IMR-90 (cell line): ENCODE data around the gene PAQR5.

Experiments used
- BHLHE40 ChIP-seq: fragments of 150-350 bp; IDR thresholded peaks from 2 replicates; pipeline ENCODE4 v1.6.1; 2016; ENCODE audit warnings: mild to moderate bottlenecking, low read depth, low read length
- CEBPB ChIP-seq: IDR thresholded peaks from 2 replicates; pipeline ENCODE4 v1.6.1; 2012; ENCODE audit warnings: low read depth, low read length, improper control_type of control experiment
- CHD1 ChIP-seq: IDR thresholded peaks from 2 replicates; pipeline ENCODE4 v1.6.1; 2012; ENCODE audit warnings: low read depth, low read length, improper control_type of control experiment
- CTCF ChIP-seq: conservative IDR thresholded peaks from 2 replicates; pipeline ENCODE4 v1.5.1; 2012; ENCODE audit warnings: mild to moderate bottlenecking, low read depth, low read length, improper control_type of control experiment
- ELK1 ChIP-seq: fragments of 150-350 bp; IDR thresholded peaks from 2 replicates; pipeline ENCODE4 v1.6.1; 2016; ENCODE audit warnings: low read depth, mild to moderate bottlenecking, low read length, moderate library complexity, borderline replicate concordance
- MAZ ChIP-seq: IDR thresholded peaks from 2 replicates; pipeline ENCODE4 v1.6.1; 2012; ENCODE audit warnings: low read depth, mild to moderate bottlenecking, low read length, improper control_type of control experiment, moderate library complexity, borderline replicate concordance
- POLR2A ChIP-seq: IDR thresholded peaks from 2 replicates; pipeline ENCODE4 v1.6.1; 2012; ENCODE audit warnings: mild to moderate bottlenecking, low read depth, low read length
- RAD21 ChIP-seq: IDR thresholded peaks from 2 replicates; pipeline ENCODE4 v1.6.1; 2012; ENCODE audit warnings: low read length, improper control_type of control experiment
- SMC3 ChIP-seq: fragments of 150-350 bp; IDR thresholded peaks from 2 replicates; pipeline ENCODE4 v1.6.1; 2016; ENCODE audit warnings: low read depth, mild to moderate bottlenecking, antibody characterized with exemption, low read length, moderate library complexity
- USF2 ChIP-seq: fragments of 150-350 bp; IDR thresholded peaks from 2 replicates; pipeline ENCODE4 v1.6.1; 2017; ENCODE audit warnings: mild to moderate bottlenecking, antibody characterized with exemption, low read length, low read depth

DNA sequence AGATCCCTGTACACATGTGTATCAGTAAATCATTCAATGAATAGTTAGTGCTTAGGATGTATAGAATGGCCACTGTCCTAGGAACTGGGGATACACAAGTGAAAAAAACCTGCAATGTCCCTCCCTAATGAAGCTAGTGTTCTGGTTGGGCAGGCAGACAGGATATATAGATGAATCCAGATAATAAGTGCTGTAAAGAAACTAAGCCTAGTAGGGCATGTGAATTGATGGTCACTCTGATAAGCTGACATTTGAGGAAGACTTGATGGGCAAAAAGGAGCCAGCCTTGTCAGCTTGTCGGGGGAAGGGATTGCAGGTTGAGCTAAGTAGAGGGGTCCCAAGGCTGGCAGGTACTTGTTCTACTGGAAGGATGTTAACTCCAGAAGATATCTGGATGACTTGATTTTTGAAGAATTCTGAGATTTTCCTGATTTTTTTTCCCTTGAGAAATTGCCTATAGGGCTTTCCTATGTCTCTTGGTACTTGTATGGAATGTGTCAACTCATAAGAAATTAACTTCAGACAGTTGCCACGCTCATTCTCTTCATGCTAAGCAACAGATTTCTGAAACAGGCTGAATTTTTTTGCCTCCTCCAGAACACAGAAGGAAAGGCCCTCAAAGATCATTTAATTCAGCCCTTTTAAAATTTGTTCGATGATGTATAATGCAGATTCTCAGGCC is 109.1 kb downstream of the PAQR5 start:
- no peak for TF ChIP-seq BHLHE40
- TF ChIP-seq CTCF, result no peak
- no peak for TF ChIP-seq MAZ
- no peak for TF ChIP-seq SMC3
- TF ChIP-seq POLR2A, result no peak
- no peak for TF ChIP-seq RAD21
- no peak for TF ChIP-seq USF2
- no peak for TF ChIP-seq CHD1
- no peak for TF ChIP-seq ELK1
- no peak for TF ChIP-seq CEBPB
